GM18858 (cell line): ENCODE results near the gene POU2F3.

Experiments used
- ATAC-seq: cut with Tn5 transposase; IDR thresholded peaks from one replicate; pipeline ENCODE4 v1.9.1; 2021; ENCODE audit not compliant: unreplicated experiment

POU2F3 gene

DNA sequence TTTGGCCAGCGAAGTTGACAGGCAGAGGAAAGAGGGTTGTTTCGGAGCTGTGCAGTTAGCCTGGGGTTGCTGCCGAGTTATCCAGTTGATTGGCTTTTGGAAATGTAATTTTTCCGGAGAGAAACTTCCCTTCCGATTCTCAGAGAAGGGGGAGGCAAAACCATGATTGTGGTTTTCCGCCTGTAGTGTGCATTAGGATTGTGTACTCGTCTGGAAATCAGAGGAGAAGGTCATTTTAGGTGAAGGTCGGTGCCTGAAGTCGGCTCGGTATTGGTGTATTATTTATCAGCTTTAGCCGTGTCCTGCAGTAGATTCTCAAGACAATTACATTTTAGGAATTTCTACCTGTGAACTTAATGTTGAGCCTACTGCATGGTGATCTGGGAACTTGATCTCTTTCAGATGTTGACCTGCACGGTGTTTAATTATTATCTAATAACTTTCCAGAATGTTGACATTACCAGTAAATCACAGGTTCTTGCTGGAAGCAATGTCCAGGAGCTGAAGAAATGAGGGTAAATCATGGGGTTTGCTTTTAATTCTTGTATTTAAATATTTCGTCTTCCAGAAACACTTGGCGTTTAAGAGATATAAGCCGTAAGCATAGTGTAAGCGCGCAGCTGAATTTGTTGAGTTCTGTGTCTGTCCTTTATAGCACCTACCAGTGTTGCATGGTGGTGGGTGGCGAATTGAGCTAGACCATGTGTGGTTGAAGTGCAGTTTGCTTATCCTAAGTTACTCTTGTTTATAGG is 97.6 kb downstream of the POU2F3 start:
- no peak for ATAC-seq

- ATAC-seq = no peak
These were observed 98.4 kb downstream of the POU2F3 start for GRCh38 chr11:120338107-120338933.

- no peak for ATAC-seq
These were observed 99.5 kb downstream of the POU2F3 start for GRCh38 chr11:120339394-120339890.

DNA sequence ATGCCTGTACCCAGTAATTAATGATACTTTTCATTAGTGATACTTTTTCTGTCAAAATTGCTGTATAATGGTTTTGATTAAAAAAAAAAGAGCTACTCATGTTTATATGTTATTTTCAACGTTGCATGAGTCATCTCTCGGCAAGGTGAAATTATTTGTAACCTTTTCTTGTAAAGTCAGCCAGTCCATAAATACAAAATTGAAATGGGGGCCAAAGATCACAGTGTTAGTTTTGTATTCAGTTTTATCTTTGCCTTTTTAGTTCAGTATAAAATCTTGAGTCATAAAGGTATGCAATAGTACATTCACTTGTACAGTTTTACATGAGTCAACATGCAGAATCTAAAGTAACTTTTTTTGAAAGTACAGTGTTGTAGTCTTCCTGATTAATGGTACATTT is 100.6 kb downstream of the POU2F3 start:
- ATAC-seq = no peak

DNA sequence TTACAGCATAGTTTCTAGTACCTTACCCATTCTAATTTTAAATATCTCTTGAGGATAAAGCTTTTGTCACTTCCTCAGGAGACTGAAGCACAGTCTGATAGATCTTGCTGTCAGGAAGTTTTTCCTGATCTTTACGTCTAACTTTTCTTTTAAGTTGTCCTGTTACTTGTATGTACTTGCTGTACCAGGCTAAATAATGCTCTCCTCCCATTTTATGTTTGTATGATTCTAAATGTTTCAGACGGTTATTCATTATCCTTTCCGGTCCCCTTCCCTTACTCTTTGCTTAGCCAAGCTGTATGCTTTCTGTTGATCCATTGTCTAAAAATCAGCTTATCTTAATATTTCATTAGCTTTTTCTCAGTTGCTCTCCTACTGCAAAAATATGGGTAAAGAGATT is 102.3 kb downstream of the POU2F3 start:
- no peak for ATAC-seq

- no peak for ATAC-seq
These were observed 102.7 kb downstream of the POU2F3 start for GRCh38 chr11:120342678-120343077.

GRCh38 chr11:120343429-120343828 is 103.5 kb downstream of the POU2F3 start:
- peak; percentile 42 for ATAC-seq

DNA sequence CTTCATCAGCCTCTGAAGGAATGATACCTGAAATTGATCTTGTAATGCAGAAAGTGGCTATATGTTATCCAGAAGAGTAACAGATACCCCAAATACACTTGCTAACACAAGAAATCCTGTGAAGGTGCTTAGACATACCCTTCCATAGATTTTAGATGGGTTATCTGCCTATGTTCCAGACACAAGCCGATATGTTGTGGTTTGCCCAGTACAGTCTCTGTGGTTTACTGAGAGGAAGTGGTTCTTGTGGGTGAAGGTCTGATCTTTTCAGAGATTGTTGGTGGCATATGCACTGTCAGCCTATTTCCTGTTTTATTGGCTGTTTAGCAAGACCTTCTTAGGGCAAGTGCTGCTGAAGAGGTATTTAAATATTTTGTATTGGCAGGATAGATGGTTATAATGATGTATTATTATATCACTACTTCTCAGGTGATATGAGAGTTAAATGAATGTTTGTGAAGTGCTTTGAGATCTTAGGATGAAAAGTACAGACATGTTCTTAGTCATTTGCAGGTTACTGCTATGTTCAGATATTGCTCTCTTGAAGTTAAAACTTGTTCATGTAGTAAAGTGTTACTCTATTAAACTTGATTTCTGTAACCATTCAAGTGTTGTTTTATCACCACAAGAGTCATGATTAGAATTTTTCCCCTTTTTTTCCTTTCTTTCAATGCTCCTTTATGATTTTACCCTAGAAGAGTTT is 104.5 kb downstream of the POU2F3 start:
- ATAC-seq = peak; percentile 73

DNA sequence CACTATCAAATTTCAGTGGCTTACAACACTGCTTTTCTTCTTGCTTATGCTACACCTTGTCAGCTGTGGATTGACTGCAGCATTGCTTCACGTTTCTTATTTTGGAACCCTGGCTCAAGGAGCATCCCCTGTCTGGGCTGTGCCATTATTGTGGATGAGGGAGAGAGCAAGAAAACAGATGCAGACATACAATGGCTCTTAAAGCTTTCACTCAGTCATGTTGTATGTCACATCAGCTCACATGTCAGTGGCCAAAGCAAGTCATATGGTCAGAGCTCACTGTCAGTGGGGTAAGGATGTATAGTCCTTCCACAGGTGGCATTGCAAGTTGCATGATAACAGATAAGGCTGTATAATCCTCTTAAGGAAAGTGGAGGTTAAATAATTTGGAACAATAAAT is 106.3 kb downstream of the POU2F3 start:
- no peak for ATAC-seq

DNA sequence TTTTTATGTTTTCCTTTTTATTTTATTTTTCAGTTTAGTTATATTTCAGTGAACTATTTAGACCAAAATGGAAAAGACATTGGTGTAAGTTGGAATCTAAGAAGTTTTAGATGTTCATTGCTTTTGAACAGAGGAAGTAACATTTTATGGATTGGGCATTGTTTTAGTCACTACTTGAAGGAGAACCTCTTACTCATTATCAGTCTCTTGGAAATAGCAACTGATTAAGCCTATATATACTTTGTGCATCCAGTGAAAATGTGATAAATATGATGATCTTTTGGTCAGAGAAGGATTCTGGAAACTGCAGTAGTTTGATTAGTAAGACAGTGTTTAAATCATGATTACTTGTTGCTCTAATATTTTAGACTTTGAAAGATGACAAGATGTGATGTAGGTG is 110.7 kb downstream of the POU2F3 start:
- no peak for ATAC-seq

GRCh38 chr11:120352405-120352804 is 112.5 kb downstream of the POU2F3 start:
- no peak for ATAC-seq

DNA sequence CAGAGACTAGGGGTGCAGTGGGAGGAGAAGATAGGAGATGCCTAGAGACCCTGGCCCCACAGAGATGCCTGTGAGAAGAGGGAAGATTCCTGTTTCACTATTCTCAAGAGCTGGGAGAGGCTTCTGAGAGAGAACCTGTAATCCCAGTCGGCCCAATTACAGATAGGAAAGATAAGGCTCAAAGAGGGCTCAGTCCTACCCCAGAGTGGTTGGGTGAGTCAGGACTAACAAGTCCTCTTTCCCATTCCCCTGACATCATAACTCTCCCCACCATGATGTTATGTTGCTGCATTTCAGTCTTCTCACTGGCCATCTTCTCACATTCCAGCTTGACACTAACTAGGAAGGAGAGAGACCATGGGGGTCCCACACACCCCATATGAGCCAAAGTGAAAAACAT is 114.1 kb downstream of the POU2F3 start:
- no peak for ATAC-seq

GRCh38 chr11:120354779-120355178 is 114.8 kb downstream of the POU2F3 start:
- ATAC-seq = no peak

DNA sequence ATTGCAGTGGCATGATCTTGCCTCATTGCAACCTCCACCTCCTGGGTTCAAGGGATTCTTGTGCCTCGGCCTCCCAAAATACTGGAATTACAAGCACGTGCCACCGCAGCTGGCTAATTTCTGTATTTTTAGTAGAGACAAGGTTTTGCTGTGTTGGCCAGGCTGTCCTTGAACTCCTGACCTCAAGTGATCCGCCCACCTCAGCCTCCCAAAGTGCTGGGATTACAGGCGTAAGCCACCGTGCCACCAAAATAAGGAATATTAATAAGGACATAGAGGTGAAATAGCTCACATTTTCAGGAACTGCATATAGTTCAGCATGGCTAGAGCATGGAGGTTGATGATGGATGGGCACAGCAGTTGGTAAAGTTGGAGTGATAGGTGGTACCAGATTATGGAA is 117.7 kb downstream of the POU2F3 start:
- no peak for ATAC-seq

GRCh38 chr11:120358729-120359128 is 118.8 kb downstream of the POU2F3 start:
- no peak for ATAC-seq

DNA sequence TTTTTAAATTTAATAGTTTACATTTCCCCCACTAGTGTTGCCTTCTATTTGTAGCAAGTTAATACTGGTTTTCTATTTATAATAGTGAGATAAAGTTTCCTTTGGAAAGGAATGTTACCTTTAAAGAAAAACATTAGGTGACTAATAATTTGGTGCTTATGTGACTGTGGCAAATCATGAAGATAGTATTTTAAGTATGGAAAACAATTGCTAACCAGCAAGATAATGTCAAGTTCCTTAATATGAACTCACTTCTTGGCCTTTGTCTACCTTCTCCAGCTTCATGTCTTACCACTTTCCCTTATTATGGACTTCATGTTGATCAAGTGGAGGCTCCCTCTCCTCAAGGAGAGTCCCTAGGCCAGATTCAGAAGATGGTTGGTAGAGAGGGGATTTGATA is 123.5 kb downstream of the POU2F3 start:
- no peak for ATAC-seq

GRCh38 chr11:120365512-120365911 is 125.6 kb downstream of the POU2F3 start:
- ATAC-seq = no peak
